ENCODE results near the gene MCOLN1.
A peak's percentile ranks its signal among the peaks of the same experiment; 100 is the strongest.

Gene MCOLN1

DNA sequence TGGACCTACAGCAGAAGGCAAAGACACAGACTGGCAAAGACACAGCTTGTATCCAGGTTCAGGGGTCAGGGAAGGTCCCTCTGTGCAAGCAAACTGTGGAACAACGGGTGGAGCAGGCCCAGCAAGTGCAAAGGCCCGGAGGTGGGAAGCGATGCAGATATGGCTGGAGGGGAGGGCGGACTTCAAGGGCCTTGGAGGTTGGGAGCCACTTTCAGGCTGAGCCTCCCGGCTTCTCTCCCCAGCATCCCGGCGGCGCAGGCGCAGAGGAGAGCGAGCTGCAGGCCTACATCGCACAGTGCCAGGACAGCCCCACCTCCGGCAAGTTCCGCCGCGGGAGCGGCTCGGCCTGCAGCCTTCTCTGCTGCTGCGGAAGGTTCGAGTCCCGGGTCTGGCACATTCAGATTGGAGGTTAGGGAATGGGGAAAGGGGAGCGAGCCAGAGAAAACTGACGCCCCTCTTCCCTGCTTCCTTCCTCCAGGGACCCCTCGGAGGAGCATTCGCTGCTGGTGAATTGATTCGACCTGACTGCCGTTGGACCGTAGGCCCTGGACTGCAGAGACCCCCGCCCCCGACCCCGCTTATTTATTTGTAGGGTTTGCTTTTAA lies 11.0 kb downstream of the MCOLN1 start:
- peak overlapping the region; percentile 56 for H2BK12ac ChIP-seq (ENCODE audit: low read length)
- peaks cover 10% of the 10 kb centered on the region for H3K79me2 ChIP-seq (ENCODE audit: control insufficient read depth, insufficient read depth, low read length, poor library complexity)
- peak overlapping the region; percentile 85 for H3K27ac ChIP-seq (ENCODE audit: low read depth, low read length)
- H3K36me3 ChIP-seq (ENCODE audit: control insufficient read depth in 1 of 2, insufficient read depth in 2 of 2, low read length in 2 of 2): peaks cover 33 to 39% of the 10 kb centered on the region in 2 experiments
- peak overlapping the region; percentile 73 for H3K4me2 ChIP-seq (ENCODE audit: low read length)
- H3K9ac ChIP-seq (ENCODE audit: low read length): peak overlapping the region; percentile 54
- peak overlapping the region; percentile 99 for H4K12ac ChIP-seq (ENCODE audit: low read depth, low read length)
- no peak overlapping the region for H3K23ac ChIP-seq (ENCODE audit: low read length)
- peak overlapping the region; percentile 95 for H4K8ac ChIP-seq (ENCODE audit: low read depth, low read length)
- WGBS (ENCODE audit: extremely low coverage, insufficient coverage, insufficient read length): no CpG with 5 or more reads among the region's 30 CpGs
- H3K4me3 ChIP-seq (ENCODE audit: low read depth, low read length): peak overlapping the region; percentile 31
- peak overlapping the region; percentile 90 for H2BK5ac ChIP-seq (ENCODE audit: low read depth, low read length, poor library complexity)
- H2AFZ ChIP-seq (ENCODE audit: insufficient read depth, low read length, poor library complexity): peak overlapping the region; percentile 98
- peak overlapping the region; percentile 84 for H3K4ac ChIP-seq (ENCODE audit: low read depth, low read length)
- H3K9me3 ChIP-seq (ENCODE audit: insufficient read depth, low read depth, low read length): no peaks in the 10 kb centered on the region
- H4K91ac ChIP-seq (ENCODE audit: low read depth, low read length): peak overlapping the region; percentile 96
- H3K4me1 ChIP-seq (ENCODE audit: control insufficient read depth in 1 of 2, insufficient read depth in 2 of 2, low read length in 2 of 2): peaks cover 14 to 16% of the 10 kb centered on the region in 2 experiments
- H3K18ac ChIP-seq (ENCODE audit: low read length): peak overlapping the region; percentile 74
- peak; percentile 96 to 98 for DNase-seq
- H2BK120ac ChIP-seq (ENCODE audit: insufficient read depth, low read length, poor library complexity): peak overlapping the region; percentile 96
- H3K14ac ChIP-seq (ENCODE audit: low read length): peak overlapping the region; percentile 97
- H3K79me1 ChIP-seq (ENCODE audit: low read length): peaks cover 25% of the 10 kb centered on the region
- no peaks in the 10 kb centered on the region for H3K27me3 ChIP-seq (ENCODE audit: insufficient read depth, low read length)
- peak overlapping the region; percentile 93 for H2AK5ac ChIP-seq (ENCODE audit: low read length)

DNA sequence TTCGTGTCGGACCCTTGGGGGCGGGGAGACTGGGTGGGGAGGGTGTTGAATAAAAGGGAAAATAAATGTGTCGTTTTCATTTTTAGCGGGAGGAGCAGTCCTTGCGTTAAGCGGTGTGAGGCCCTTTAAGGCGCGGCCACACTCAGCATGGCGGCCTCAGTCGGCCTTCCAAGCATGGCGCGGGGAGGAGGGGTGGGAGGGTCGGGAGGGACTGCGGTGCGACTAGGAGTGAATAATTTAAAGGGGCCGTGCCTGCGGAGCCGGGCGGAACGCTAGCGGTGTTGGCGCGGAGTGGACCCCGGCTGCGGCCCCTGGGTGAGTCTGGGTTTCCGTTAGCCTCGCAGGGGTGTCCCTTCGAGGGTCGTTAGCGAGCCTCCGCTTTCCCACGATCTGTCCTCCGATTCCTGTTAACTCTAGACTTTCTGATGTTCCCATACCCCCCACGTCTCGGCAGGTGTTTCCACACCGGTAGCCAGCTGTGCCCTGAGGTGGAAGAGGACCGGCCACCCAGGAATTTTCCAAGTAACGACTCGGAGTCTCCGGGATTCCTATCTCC lies 11.6 kb downstream of the MCOLN1 start:
- Histone ChIP-seq H3K27ac (ENCODE audit: low read depth, low read length) (peak overlapping the region; percentile 85), H2BK5ac (ENCODE audit: low read depth, low read length, poor library complexity) (peak overlapping the region; percentile 90), H4K91ac (ENCODE audit: low read depth, low read length) (peak overlapping the region; percentile 96), H4K8ac (ENCODE audit: low read depth, low read length) (peak overlapping the region; percentile 95), H2AK5ac (ENCODE audit: low read length) (peak overlapping the region; percentile 93), H3K4ac (ENCODE audit: low read depth, low read length) (peak overlapping the region; percentile 84), H3K14ac (ENCODE audit: low read length) (peak overlapping the region; percentile 97), H3K36me3 (ENCODE audit: control insufficient read depth in 1 of 2, insufficient read depth in 2 of 2, low read length in 2 of 2) (peaks cover 28 to 37% of the 10 kb centered on the region in 2 experiments), H3K27me3 (ENCODE audit: insufficient read depth, low read length) (no peaks in the 10 kb centered on the region), H3K4me2 (ENCODE audit: low read length) (peak overlapping the region; percentile 73), H3K18ac (ENCODE audit: low read length) (peak overlapping the region; percentile 91), H3K9ac (ENCODE audit: low read length) (peak overlapping the region; percentile 54), H2BK120ac (ENCODE audit: insufficient read depth, low read length, poor library complexity) (peak overlapping the region; percentile 96), H3K23ac (ENCODE audit: low read length) (no peak overlapping the region), H2BK12ac (ENCODE audit: low read length) (peak overlapping the region; percentile 82), H3K79me2 (ENCODE audit: control insufficient read depth, insufficient read depth, low read length, poor library complexity) (peaks cover 10% of the 10 kb centered on the region), H3K4me1 (ENCODE audit: control insufficient read depth in 1 of 2, insufficient read depth in 2 of 2, low read length in 2 of 2) (peaks cover 14 to 16% of the 10 kb centered on the region in 2 experiments), H4K12ac (ENCODE audit: low read depth, low read length) (peak overlapping the region; percentile 99), H3K79me1 (ENCODE audit: low read length) (peaks cover 25% of the 10 kb centered on the region), H2AFZ (ENCODE audit: insufficient read depth, low read length, poor library complexity) (peak overlapping the region; percentile 98), H3K4me3 (ENCODE audit: low read depth, low read length) (peak overlapping the region; percentile 68), H3K9me3 (ENCODE audit: insufficient read depth, low read depth, low read length) (no peaks in the 10 kb centered on the region)
- no CpG with 5 or more reads among the region's 41 CpGs for WGBS (ENCODE audit: extremely low coverage, insufficient coverage, insufficient read length)
- peak; percentile 84 to 92 for DNase-seq

DNA sequence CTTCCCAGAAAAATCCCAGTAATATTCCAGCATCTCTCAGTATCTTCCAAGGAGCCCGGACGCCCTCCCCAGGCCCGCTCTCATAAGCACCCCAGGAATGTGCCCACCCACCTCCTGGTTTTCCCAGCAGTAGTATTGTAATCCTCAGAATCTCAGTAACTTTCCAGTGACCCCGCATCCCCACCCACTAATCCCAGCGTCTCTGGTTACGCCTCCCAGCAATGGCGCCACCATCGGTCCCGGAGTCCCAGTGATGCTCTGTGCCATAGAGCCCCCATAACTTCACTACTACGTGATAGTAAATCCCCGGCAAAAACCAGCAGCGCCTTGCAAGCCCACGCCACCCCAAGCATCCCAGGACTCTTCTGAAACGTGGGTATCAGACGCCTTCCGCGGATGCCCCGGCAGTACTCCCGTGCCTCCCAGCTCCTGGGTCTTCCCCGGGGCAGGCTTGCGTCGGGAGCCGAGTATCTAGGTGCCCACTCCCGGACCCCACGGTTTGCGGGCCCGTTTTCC lies 12.2 kb downstream of the MCOLN1 start:
- peak overlapping the region; percentile 11 for H2AFZ ChIP-seq (ENCODE audit: insufficient read depth, low read length, poor library complexity)
- peak overlapping the region; percentile 93 for H3K14ac ChIP-seq (ENCODE audit: low read length)
- peaks cover 23 to 31% of the 10 kb centered on the region in 2 experiments for H3K36me3 ChIP-seq (ENCODE audit: control insufficient read depth in 1 of 2, insufficient read depth in 2 of 2, low read length in 2 of 2)
- H4K91ac ChIP-seq (ENCODE audit: low read depth, low read length): peak overlapping the region; percentile 87
- peak overlapping the region; percentile 97 for H3K18ac ChIP-seq (ENCODE audit: low read length)
- peak overlapping the region; percentile 73 for H3K4me2 ChIP-seq (ENCODE audit: low read length)
- H2AK5ac ChIP-seq (ENCODE audit: low read length): peak overlapping the region; percentile 95
- WGBS (ENCODE audit: extremely low coverage, insufficient coverage, insufficient read length): no CpG with 5 or more reads among the region's 27 CpGs
- H3K23ac ChIP-seq (ENCODE audit: low read length): no peak overlapping the region
- H4K12ac ChIP-seq (ENCODE audit: low read depth, low read length): peak overlapping the region; percentile 83
- DNase-seq: peak; percentile 32 to 44
- peak overlapping the region; percentile 85 for H3K27ac ChIP-seq (ENCODE audit: low read depth, low read length)
- H4K8ac ChIP-seq (ENCODE audit: low read depth, low read length): peak overlapping the region; percentile 83
- H3K27me3 ChIP-seq (ENCODE audit: insufficient read depth, low read length): no peaks in the 10 kb centered on the region
- H2BK5ac ChIP-seq (ENCODE audit: low read depth, low read length, poor library complexity): peak overlapping the region; percentile 81
- peak overlapping the region; percentile 78 for H3K4me3 ChIP-seq (ENCODE audit: low read depth, low read length)
- peak overlapping the region; percentile 92 for H2BK120ac ChIP-seq (ENCODE audit: insufficient read depth, low read length, poor library complexity)
- H3K79me2 ChIP-seq (ENCODE audit: control insufficient read depth, insufficient read depth, low read length, poor library complexity): peaks cover 10% of the 10 kb centered on the region
- H3K79me1 ChIP-seq (ENCODE audit: low read length): peaks cover 25% of the 10 kb centered on the region
- peak overlapping the region; percentile 73 for H2BK12ac ChIP-seq (ENCODE audit: low read length)
- H3K9me3 ChIP-seq (ENCODE audit: insufficient read depth, low read depth, low read length): no peaks in the 10 kb centered on the region
- peak overlapping the region; percentile 73 for H3K9ac ChIP-seq (ENCODE audit: low read length)
- H3K4me1 ChIP-seq (ENCODE audit: control insufficient read depth in 1 of 2, insufficient read depth in 2 of 2, low read length in 2 of 2): peaks cover 14 to 16% of the 10 kb centered on the region in 2 experiments
- H3K4ac ChIP-seq (ENCODE audit: low read depth, low read length): peak overlapping the region; percentile 96

DNA sequence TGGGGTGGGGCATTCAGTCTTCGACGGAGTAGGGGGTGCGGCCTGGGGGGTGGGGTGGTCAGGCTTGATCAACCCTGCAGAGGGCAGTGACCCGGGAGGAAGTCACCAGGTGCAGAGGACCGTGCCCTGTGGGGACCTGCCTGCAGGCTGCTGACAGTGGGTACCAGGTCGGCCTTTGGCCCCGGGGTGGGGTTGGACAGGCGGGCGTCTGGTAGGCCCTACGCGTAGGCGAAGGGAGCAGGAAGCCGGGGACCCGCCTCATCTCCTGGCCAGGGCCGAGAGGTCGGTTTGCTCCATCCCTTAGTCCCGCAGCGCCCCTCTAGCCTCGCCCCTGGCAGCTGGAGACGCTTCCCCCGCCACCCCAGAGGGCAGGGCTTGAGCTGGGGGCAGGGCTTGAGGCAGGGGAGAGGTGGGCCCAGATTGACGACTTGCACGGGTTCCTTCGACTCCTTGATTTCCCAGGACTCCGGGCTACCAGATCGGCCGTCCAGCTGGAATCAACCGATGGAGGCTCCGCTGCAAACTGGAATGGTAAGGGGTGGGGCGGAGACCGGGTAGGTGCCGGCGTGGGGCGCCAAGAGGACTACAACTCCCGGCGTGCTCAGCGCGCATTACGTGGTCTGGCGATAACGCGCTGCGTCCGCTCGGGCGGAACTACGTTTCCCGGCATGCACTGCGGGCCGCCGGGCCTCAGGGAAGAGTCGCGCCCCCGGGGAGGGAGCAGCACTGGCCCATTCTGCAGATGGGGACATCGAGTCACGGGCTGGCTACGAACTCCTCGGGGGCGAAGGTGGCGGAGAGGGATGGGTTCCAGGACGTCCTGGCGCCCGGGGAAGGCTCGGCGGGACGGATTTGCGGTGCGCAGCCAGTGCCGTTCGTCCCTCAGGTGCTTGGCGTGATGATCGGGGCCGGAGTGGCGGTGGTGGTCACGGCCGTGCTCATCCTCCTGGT lies 12.9 kb downstream of the MCOLN1 start, which contains the start of gene PNPLA6:
Gene PNPLA6, plus strand, starts transcription at position 671 of the 951 bp plus-strand sequence. Its CDS starts 72 bp downstream, at position 743.
- peak within 1 kb of the TSS; percentile 93 for H3K14ac ChIP-seq (ENCODE audit: low read length)
- H3K27me3 ChIP-seq (ENCODE audit: insufficient read depth, low read length): no peaks in the 10 kb centered on the region
- H3K27ac ChIP-seq (ENCODE audit: low read depth, low read length): peak within 1 kb of the TSS; percentile 85
- H3K4me2 ChIP-seq (ENCODE audit: low read length): peak within 1 kb of the TSS; percentile 73
- no peaks in the 10 kb centered on the region for H3K9me3 ChIP-seq (ENCODE audit: insufficient read depth, low read depth, low read length)
- H2AK5ac ChIP-seq (ENCODE audit: low read length): peak within 1 kb of the TSS; percentile 95
- H3K4me3 ChIP-seq (ENCODE audit: low read depth, low read length): peak within 1 kb of the TSS; percentile 78
- H3K18ac ChIP-seq (ENCODE audit: low read length): peak within 1 kb of the TSS; percentile 97
- H3K36me3 ChIP-seq (ENCODE audit: control insufficient read depth in 1 of 2, insufficient read depth in 2 of 2, low read length in 2 of 2): peaks cover 21 to 29% of the 10 kb centered on the region in 2 experiments
- H4K12ac ChIP-seq (ENCODE audit: low read depth, low read length): peak within 1 kb of the TSS; percentile 83
- H2BK120ac ChIP-seq (ENCODE audit: insufficient read depth, low read length, poor library complexity): peak within 1 kb of the TSS; percentile 91
- peak; percentile 94 to 98 for DNase-seq
- H3K4ac ChIP-seq (ENCODE audit: low read depth, low read length): peak within 1 kb of the TSS; percentile 96
- H3K79me2 ChIP-seq (ENCODE audit: control insufficient read depth, insufficient read depth, low read length, poor library complexity): peaks cover 10% of the 10 kb centered on the region
- WGBS (ENCODE audit: extremely low coverage, insufficient coverage, insufficient read length): no CpG with 5 or more reads among the region's 76 CpGs
- peak within 1 kb of the TSS; percentile 73 for H3K9ac ChIP-seq (ENCODE audit: low read length)
- peak within 1 kb of the TSS; percentile 81 for H2BK5ac ChIP-seq (ENCODE audit: low read depth, low read length, poor library complexity)
- peak within 1 kb of the TSS; percentile 68 for H2AFZ ChIP-seq (ENCODE audit: insufficient read depth, low read length, poor library complexity)
- H4K8ac ChIP-seq (ENCODE audit: low read depth, low read length): peak within 1 kb of the TSS; percentile 83
- peak within 1 kb of the TSS; percentile 87 for H4K91ac ChIP-seq (ENCODE audit: low read depth, low read length)
- H2BK12ac ChIP-seq (ENCODE audit: low read length): peak within 1 kb of the TSS; percentile 73
- H3K4me1 ChIP-seq (ENCODE audit: control insufficient read depth in 1 of 2, insufficient read depth in 2 of 2, low read length in 2 of 2): peaks cover 14 to 16% of the 10 kb centered on the region in 2 experiments
- H3K79me1 ChIP-seq (ENCODE audit: low read length): peaks cover 25% of the 10 kb centered on the region
- no peak within 1 kb of the TSS for H3K23ac ChIP-seq (ENCODE audit: low read length)
